Liver (tissue), 9 donors: ENCODE data around the gene RTF2. TPM values are rescaled to one million over a fixed set of nuclear protein-coding genes. Genes with fewer than 3 reads are reported as not detected.

ENCODE experiments used
- DNase-seq: peaks from one replicate; pipeline ENCODE4 v3.0.0-alpha.2; 2017; ENCODE audit warnings: low spot score
- H3K27ac ChIP-seq, 2 donors: one replicate each; pipeline ENCODE4 v1.7.0; 2013; ENCODE audit warnings: inconsistent platforms in 2 of 2, low read length in 2 of 2, control low read depth in 1 of 2, low read depth in 1 of 2, mild to moderate bottlenecking in 1 of 2
- H3K27me3 ChIP-seq, 4 donors: one replicate each; pipeline versions ENCODE4 v1.6.1 to v1.7.0; 2013; ENCODE audit warnings: low read length in 3 of 4, inconsistent platforms in 1 of 4, mild to moderate bottlenecking in 1 of 4, moderate library complexity in 1 of 4; ENCODE audit not compliant: control insufficient read depth in 4 of 4, insufficient read depth in 4 of 4
- H3K36me3 ChIP-seq, 4 donors: one replicate each; pipeline versions ENCODE4 v1.6.1 to v1.7.0; 2013; ENCODE audit warnings: low read length in 3 of 4, mild to moderate bottlenecking in 3 of 4, low read depth in 1 of 4, moderate library complexity in 1 of 4; ENCODE audit not compliant: control insufficient read depth in 4 of 4, insufficient read depth in 3 of 4
- H3K4me1 ChIP-seq, 4 donors: one replicate each; pipeline versions ENCODE4 v1.6.1 to v1.7.0; 2013; ENCODE audit warnings: low read length in 3 of 4, mild to moderate bottlenecking in 3 of 4, moderate library complexity in 1 of 4; ENCODE audit not compliant: control insufficient read depth in 4 of 4, insufficient read depth in 4 of 4
- H3K4me3 ChIP-seq, 3 donors: one replicate each; pipeline versions ENCODE4 v1.6.1 to v1.7.0; 2013; ENCODE audit warnings: low read length in 3 of 3, control low read depth in 1 of 3, low read depth in 1 of 3, mild to moderate bottlenecking in 1 of 3
- H3K9ac ChIP-seq, 2 donors: one replicate each; pipeline ENCODE4 v1.7.0; 2013; ENCODE audit warnings: low read length in 2 of 2, mild to moderate bottlenecking in 2 of 2, moderate library complexity in 2 of 2, control low read depth in 1 of 2, low read depth in 1 of 2
- H3K9me3 ChIP-seq, 4 donors: one replicate each; pipeline versions ENCODE4 v1.6.1 to v1.7.0; 2013; ENCODE audit warnings: low read length in 3 of 4; ENCODE audit not compliant: control insufficient read depth in 4 of 4
- EGR1 ChIP-seq, 2 donors: IDR thresholded peaks; 2 replicates each; pipeline ENCODE4 v1.6.1; 2016 to 2018; ENCODE audit warnings: antibody characterized with exemption in 2 of 2, low read depth in 2 of 2
- FOXA1 ChIP-seq: IDR thresholded peaks from 2 replicates; pipeline ENCODE4 v1.6.1; 2016; ENCODE audit warnings: antibody characterized with exemption
- FOXA2 ChIP-seq: IDR thresholded peaks from 2 replicates; pipeline ENCODE4 v1.6.1; 2016; ENCODE audit warnings: antibody characterized with exemption
- GABPA ChIP-seq, 2 donors: IDR thresholded peaks in 1 of 2; conservative IDR thresholded peaks in 1 of 2; 2 replicates each; pipeline ENCODE4 v1.6.1; 2016; ENCODE audit warnings: antibody characterized with exemption in 2 of 2, mild to moderate bottlenecking in 1 of 2, moderate library complexity in 1 of 2
- HNF4A ChIP-seq, 2 donors: conservative IDR thresholded peaks; 2 replicates each; pipeline ENCODE4 v1.6.1; 2016; ENCODE audit warnings: antibody characterized with exemption in 2 of 2, mild to moderate bottlenecking in 2 of 2
- HNF4G ChIP-seq: IDR thresholded peaks from 2 replicates; pipeline ENCODE4 v1.6.1; 2016; ENCODE audit warnings: antibody characterized with exemption
- JUND ChIP-seq, 2 donors: IDR thresholded peaks; 2 replicates each; pipeline ENCODE4 v1.6.1; 2016; ENCODE audit warnings: antibody characterized with exemption in 2 of 2
- NR2F2 ChIP-seq: IDR thresholded peaks from 2 replicates; pipeline ENCODE4 v1.6.1; 2016; ENCODE audit warnings: antibody characterized with exemption
- RAD21 ChIP-seq, 2 donors: IDR thresholded peaks; 2 replicates each; pipeline ENCODE4 v1.6.1; 2016; ENCODE audit warnings: antibody characterized with exemption in 2 of 2, mild to moderate bottlenecking in 2 of 2
- RXRA ChIP-seq, 2 donors: IDR thresholded peaks; 2 replicates each; pipeline ENCODE4 v1.6.1; 2017 to 2018; ENCODE audit warnings: antibody characterized with exemption in 2 of 2, mild to moderate bottlenecking in 1 of 2
- SP1 ChIP-seq: IDR thresholded peaks from 2 replicates; pipeline ENCODE4 v1.6.1; 2018; ENCODE audit warnings: antibody characterized with exemption, mild to moderate bottlenecking
- TAF1 ChIP-seq: conservative IDR thresholded peaks from 2 replicates; pipeline ENCODE4 v1.6.1; 2016; ENCODE audit warnings: antibody characterized with exemption, mild to moderate bottlenecking
- YY1 ChIP-seq: IDR thresholded peaks from 2 replicates; pipeline ENCODE4 v1.6.1; 2016; ENCODE audit warnings: antibody characterized with exemption, mild to moderate bottlenecking
- WGBS: extraction: QIAGEN DNeasy Blood & Tissue Kit; methylation state at CpG from one replicate; pipeline ENCODE4 v1.1.7; 2013; 5-methylcytosine and 5-hydroxymethylcytosine counted together
- polyA plus RNA-seq, 2 donors: library from polyadenylated mRNA; stranded (reverse) in 1 of 2; unstranded in 1 of 2; fragments of 200-250 nt in 1 of 2; fragments of >200 nt in 1 of 2; fragmentation: Nextera tagmentation in 1 of 2; extraction: Ambion mirVana in 1 of 2; gene quantifications; one replicate each; pipeline versions ENCODE4 v1.2.1 to v1.2.3, GENCODE V29; 2013 to 2015
- total RNA-seq, 2 donors: library from RNA; depleted of rRNA; stranded (reverse); fragments of >200 nt; gene quantifications; one replicate each; pipeline ENCODE4 v1.2.3, GENCODE V29; 2014
- TF ChIP-seq, protein P1 (sequence below): IDR thresholded peaks from 2 replicates; pipeline ENCODE4 v1.6.1; 2016; ENCODE audit warnings: antibody characterized with exemption
- TF ChIP-seq, protein P2 (sequence below): fragments of 150-350 bp; IDR thresholded peaks from 2 replicates; pipeline ENCODE4 v1.5.1; 2017; ENCODE audit warnings: improper control_type of control experiment, low read depth, low read length; ENCODE audit not compliant: missing input control
- TF ChIP-seq, protein P3 (sequence below): IDR thresholded peaks from 2 replicates; pipeline ENCODE4 v1.6.1; 2016; ENCODE audit warnings: antibody characterized with exemption
- TF ChIP-seq, protein P4 (sequence below): IDR thresholded peaks from 2 replicates; pipeline ENCODE4 v1.6.1; 2016; ENCODE audit warnings: antibody characterized with exemption
- TF ChIP-seq, protein P5 (sequence below): IDR thresholded peaks from 2 replicates; pipeline ENCODE4 v1.6.1; 2016; ENCODE audit warnings: antibody characterized with exemption, mild to moderate bottlenecking
- donor health status: healthy.
- donor health status: healthy.
- donor health status: healthy.
- donor health status: healthy.
- donor health status: healthy.

Gene RTF2
- total and polyA plus RNA-seq, 4 donors: 29.0 to 46.6 (median 35.1) TPM

DNA sequence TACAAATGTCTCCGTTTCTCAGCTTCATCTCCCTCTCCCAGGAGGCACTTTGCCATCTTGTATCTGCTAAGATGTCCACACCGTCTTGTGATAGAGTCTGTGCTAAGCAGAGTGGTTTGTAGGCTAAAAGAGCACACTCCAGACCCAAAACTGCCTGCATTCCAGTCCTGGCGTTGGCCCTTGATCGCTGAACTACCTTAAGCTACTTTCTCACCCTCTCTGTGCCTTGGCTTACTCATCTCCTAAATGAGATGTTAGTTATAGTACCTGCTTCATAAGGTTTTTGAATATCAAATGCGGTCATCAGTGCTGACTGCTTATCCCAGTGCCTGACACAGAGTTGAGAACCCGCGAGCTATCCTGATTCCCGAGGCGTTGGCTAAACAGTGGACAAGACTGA, 42.4 kb upstream of the RTF2 start:
- DNase-seq: no peak
- H3K4me1 ChIP-seq: peaks cover 0 to 3% (median 0%) of the 10 kb centered on the region in 4 donors
- no peaks in the 10 kb centered on the region for H3K27me3 ChIP-seq
- 96% methylated on average over 9 of the region's 9 CpGs for WGBS
- H3K27ac ChIP-seq: no peak overlapping the region
- no peak overlapping the region for H3K9ac ChIP-seq
- TF ChIP-seq, protein P1, sequence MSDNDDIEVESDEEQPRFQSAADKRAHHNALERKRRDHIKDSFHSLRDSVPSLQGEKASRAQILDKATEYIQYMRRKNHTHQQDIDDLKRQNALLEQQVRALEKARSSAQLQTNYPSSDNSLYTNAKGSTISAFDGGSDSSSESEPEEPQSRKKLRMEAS: no peak
- TF ChIP-seq TAF1 (no peak), FOXA2 (no peak), RXRA (IDR thresholded peaks at IDR 0.05) (no peak), JUND (IDR thresholded peaks at IDR 0.05) (no peak), GABPA (IDR thresholded peaks at IDR 0.05 in 1 of 2, conservative IDR thresholded peaks at IDR 0.05 in 1 of 2) (no peak), HNF4A (conservative IDR thresholded peaks at IDR 0.05) (no peak), FOXA1 (no peak), NR2F2 (no peak), YY1 (no peak), EGR1 (IDR thresholded peaks at IDR 0.05; ENCODE audit: low read depth in 2 of 2) (no peak)
- TF ChIP-seq, protein P2, sequence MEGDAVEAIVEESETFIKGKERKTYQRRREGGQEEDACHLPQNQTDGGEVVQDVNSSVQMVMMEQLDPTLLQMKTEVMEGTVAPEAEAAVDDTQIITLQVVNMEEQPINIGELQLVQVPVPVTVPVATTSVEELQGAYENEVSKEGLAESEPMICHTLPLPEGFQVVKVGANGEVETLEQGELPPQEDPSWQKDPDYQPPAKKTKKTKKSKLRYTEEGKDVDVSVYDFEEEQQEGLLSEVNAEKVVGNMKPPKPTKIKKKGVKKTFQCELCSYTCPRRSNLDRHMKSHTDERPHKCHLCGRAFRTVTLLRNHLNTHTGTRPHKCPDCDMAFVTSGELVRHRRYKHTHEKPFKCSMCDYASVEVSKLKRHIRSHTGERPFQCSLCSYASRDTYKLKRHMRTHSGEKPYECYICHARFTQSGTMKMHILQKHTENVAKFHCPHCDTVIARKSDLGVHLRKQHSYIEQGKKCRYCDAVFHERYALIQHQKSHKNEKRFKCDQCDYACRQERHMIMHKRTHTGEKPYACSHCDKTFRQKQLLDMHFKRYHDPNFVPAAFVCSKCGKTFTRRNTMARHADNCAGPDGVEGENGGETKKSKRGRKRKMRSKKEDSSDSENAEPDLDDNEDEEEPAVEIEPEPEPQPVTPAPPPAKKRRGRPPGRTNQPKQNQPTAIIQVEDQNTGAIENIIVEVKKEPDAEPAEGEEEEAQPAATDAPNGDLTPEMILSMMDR: no peak
- TF ChIP-seq, protein P3, sequence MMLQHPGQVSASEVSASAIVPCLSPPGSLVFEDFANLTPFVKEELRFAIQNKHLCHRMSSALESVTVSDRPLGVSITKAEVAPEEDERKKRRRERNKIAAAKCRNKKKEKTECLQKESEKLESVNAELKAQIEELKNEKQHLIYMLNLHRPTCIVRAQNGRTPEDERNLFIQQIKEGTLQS: no peak
- TF ChIP-seq, protein P4, sequence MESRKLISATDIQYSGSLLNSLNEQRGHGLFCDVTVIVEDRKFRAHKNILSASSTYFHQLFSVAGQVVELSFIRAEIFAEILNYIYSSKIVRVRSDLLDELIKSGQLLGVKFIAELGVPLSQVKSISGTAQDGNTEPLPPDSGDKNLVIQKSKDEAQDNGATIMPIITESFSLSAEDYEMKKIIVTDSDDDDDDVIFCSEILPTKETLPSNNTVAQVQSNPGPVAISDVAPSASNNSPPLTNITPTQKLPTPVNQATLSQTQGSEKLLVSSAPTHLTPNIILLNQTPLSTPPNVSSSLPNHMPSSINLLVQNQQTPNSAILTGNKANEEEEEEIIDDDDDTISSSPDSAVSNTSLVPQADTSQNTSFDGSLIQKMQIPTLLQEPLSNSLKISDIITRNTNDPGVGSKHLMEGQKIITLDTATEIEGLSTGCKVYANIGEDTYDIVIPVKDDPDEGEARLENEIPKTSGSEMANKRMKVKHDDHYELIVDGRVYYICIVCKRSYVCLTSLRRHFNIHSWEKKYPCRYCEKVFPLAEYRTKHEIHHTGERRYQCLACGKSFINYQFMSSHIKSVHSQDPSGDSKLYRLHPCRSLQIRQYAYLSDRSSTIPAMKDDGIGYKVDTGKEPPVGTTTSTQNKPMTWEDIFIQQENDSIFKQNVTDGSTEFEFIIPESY: no peak
- TF ChIP-seq, protein P5, sequence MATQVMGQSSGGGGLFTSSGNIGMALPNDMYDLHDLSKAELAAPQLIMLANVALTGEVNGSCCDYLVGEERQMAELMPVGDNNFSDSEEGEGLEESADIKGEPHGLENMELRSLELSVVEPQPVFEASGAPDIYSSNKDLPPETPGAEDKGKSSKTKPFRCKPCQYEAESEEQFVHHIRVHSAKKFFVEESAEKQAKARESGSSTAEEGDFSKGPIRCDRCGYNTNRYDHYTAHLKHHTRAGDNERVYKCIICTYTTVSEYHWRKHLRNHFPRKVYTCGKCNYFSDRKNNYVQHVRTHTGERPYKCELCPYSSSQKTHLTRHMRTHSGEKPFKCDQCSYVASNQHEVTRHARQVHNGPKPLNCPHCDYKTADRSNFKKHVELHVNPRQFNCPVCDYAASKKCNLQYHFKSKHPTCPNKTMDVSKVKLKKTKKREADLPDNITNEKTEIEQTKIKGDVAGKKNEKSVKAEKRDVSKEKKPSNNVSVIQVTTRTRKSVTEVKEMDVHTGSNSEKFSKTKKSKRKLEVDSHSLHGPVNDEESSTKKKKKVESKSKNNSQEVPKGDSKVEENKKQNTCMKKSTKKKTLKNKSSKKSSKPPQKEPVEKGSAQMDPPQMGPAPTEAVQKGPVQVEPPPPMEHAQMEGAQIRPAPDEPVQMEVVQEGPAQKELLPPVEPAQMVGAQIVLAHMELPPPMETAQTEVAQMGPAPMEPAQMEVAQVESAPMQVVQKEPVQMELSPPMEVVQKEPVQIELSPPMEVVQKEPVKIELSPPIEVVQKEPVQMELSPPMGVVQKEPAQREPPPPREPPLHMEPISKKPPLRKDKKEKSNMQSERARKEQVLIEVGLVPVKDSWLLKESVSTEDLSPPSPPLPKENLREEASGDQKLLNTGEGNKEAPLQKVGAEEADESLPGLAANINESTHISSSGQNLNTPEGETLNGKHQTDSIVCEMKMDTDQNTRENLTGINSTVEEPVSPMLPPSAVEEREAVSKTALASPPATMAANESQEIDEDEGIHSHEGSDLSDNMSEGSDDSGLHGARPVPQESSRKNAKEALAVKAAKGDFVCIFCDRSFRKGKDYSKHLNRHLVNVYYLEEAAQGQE: no peak
- H3K36me3 ChIP-seq: no peaks in the 10 kb centered on the region
- H3K9me3 ChIP-seq: no peaks in the 10 kb centered on the region
- H3K4me3 ChIP-seq: no peak overlapping the region

DNA sequence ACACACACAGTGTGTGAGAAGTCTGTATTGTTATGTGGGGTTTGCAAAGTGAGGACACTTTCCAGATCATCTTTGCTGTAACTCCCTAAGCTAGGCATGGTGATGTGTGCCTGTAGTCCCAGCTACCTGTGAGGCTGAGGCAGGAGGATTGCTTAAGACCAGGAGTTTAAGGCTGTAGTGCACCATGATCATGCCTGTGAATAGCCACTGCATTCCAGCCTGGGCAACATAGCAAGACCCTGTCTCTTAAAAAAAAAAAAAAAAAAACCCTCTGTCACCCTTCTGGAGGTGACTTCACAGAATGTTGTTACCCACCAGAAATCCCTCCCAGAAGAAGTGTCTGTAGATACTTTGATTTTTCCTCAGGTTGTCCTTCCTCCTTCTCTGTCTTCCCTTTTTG, 41.5 kb upstream of the RTF2 start:
- no peak for DNase-seq
- Histone ChIP-seq H3K4me3 (no peak overlapping the region), H3K4me1 (peaks cover 0 to 3% (median 0%) of the 10 kb centered on the region in 4 donors), H3K27ac (no peak overlapping the region), H3K9ac (no peak overlapping the region), H3K27me3 (no peaks in the 10 kb centered on the region), H3K9me3 (no peaks in the 10 kb centered on the region), H3K36me3 (no peaks in the 10 kb centered on the region)
- TF ChIP-seq HNF4G: no peak
- no peak for TF ChIP-seq JUND (IDR thresholded peaks at IDR 0.05)
- TF ChIP-seq, protein P1: no peak
- TF ChIP-seq YY1: no peak
- TF ChIP-seq RAD21 (IDR thresholded peaks at IDR 0.05): no peak
- TF ChIP-seq GABPA (IDR thresholded peaks at IDR 0.05 in 1 of 2, conservative IDR thresholded peaks at IDR 0.05 in 1 of 2): no peak
- TF ChIP-seq, protein P3: no peak
- TF ChIP-seq, protein P5: no peak
- TF ChIP-seq, protein P4: no peak
- no peak for TF ChIP-seq SP1
- no peak for TF ChIP-seq HNF4A (conservative IDR thresholded peaks at IDR 0.05)
